Stomach (tissue), 4 donors: ENCODE measurements around the gene NKX2-2.

Experiments
- POLR2A ChIP-seq, 4 donors: fragments of 450-650 bp; IDR thresholded peaks; one replicate each; pipeline ENCODE4 v1.6.1; 2016; ENCODE audit warnings: antibody characterized with exemption in 4 of 4, control low read depth in 2 of 4, mild to moderate bottlenecking in 1 of 4, moderate library complexity in 1 of 4
- TF ChIP-seq, protein P1 (sequence below), 7 experiments: fragments of 450-650 bp in 4 of 7; fragments of 200-600 bp in 3 of 7; sonication (generic) in 3 of 7; IDR thresholded peaks; one replicate each; pipeline ENCODE4 v1.5.1; 2016 to 2019; ENCODE audit warnings: antibody characterized with exemption in 7 of 7, control low read depth in 2 of 7, mild to moderate bottlenecking in 1 of 7

DNA sequence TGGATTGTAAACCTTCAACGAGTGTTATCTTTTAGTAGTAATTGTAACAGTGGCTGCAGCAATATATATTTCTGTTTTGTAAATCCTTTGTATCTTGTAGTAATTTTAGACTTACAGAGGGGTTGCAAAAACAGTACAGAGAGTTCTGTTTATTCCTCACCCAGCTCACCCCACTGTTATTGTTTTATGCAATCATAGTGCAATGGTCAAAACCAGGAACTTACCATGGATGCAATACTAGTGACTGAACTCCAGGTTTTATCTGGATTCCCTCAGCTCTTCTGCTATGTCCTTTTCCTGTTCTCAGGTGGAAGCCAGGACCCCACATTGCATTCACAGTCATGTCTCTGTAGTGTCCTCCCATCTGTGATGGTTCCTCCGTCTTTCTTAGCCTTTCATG is 42.5 kb upstream of the NKX2-2 start:
- TF ChIP-seq, protein P1, sequence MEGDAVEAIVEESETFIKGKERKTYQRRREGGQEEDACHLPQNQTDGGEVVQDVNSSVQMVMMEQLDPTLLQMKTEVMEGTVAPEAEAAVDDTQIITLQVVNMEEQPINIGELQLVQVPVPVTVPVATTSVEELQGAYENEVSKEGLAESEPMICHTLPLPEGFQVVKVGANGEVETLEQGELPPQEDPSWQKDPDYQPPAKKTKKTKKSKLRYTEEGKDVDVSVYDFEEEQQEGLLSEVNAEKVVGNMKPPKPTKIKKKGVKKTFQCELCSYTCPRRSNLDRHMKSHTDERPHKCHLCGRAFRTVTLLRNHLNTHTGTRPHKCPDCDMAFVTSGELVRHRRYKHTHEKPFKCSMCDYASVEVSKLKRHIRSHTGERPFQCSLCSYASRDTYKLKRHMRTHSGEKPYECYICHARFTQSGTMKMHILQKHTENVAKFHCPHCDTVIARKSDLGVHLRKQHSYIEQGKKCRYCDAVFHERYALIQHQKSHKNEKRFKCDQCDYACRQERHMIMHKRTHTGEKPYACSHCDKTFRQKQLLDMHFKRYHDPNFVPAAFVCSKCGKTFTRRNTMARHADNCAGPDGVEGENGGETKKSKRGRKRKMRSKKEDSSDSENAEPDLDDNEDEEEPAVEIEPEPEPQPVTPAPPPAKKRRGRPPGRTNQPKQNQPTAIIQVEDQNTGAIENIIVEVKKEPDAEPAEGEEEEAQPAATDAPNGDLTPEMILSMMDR (IDR thresholded peaks at IDR 0.05), result no peak
- no peak for TF ChIP-seq POLR2A (IDR thresholded peaks at IDR 0.05)
